A549 treated with AZD2906 at 1 μM for 4 hours (cell line): ENCODE results near the gene FAM219A. TPM values are rescaled to one million over a fixed set of nuclear protein-coding genes. Genes with fewer than 3 reads are reported as not detected.

Source experiments
- total RNA-seq: library from RNA; stranded (reverse); fragments of 200-300 nt; extraction: Qiagen RNA extraction; gene quantifications from 5 replicates; pipeline ENCODE4 v1.2.3, GENCODE V29; 2022

The FAM219A gene
- total RNA-seq = 15.0 to 18.1 TPM (median 16.0 TPM) in 5 replicates

GRCh38 chr9:34458013-34458958 lies at the start of gene FAM219A, which contains the start of gene DNAI1:
TSS of gene FAM219A (minus strand) at chr9:34458570. CDS start at chr9:34458263, 307 bp downstream.
TSS of gene DNAI1 (plus strand) at chr9:34458805. CDS start at chr9:34459006, 201 bp downstream.

GRCh38 chr9:34376596-34377403 lies 81.6 kb downstream of the FAM219A start, which contains the start of gene MYORG:
TSS of gene MYORG (minus strand) at chr9:34376898. CDS start at chr9:34372943, 3,955 bp downstream.

Other genes with a start within 250 kb of the FAM219A start
- gene KIF24, start 129.3 kb downstream of the FAM219A start, total RNA-seq = 2.9 to 3.5 TPM (median 3.2 TPM) in 5 replicates
- gene NUDT2, start 129.0 kb downstream of the FAM219A start, total RNA-seq = 23.5 to 24.9 TPM (median 23.9 TPM) in 5 replicates
- gene MYORG, start 81.7 kb downstream of the FAM219A start, total RNA-seq = 5.3 to 7.8 TPM (median 6.9 TPM) in 5 replicates
- gene DNAI1, start 235 bp upstream of the FAM219A start, total RNA-seq = 0.10 to 0.51 TPM (median 0.18 TPM) in 5 replicates
- 0.94 to 2.8 TPM (median 2.0 TPM) in 5 replicates for gene ENHO, start 64.4 kb upstream of the FAM219A start, total RNA-seq
- 0.06 to 0.14 TPM (median 0.12 TPM) in 5 replicates for gene CNTFR, start 131.2 kb upstream of the FAM219A start, total RNA-seq
- 39.5 to 48.6 TPM (median 45.9 TPM) in 5 replicates for gene RPP25L, start 153.5 kb upstream of the FAM219A start, total RNA-seq
- 102 to 113 TPM (median 108 TPM) in 5 replicates for gene DCTN3, start 161.9 kb upstream of the FAM219A start, total RNA-seq
- gene ARID3C, start 170.5 kb upstream of the FAM219A start, total RNA-seq = 0.11 to 0.32 TPM (median 0.17 TPM) in 5 replicates
- 155 to 203 TPM (median 193 TPM) in 5 replicates for gene SIGMAR1, start 179.2 kb upstream of the FAM219A start, total RNA-seq
- gene GALT, start 188.1 kb upstream of the FAM219A start, total RNA-seq = 12.8 to 18.9 TPM (median 17.6 TPM) in 5 replicates
- gene IL11RA, start 193.6 kb upstream of the FAM219A start, total RNA-seq = 3.9 to 6.4 TPM (median 5.6 TPM) in 5 replicates
- gene CCL27, start 204.1 kb upstream of the FAM219A start, total RNA-seq = 0.14 to 0.33 TPM (median 0.24 TPM) in 4 of 5 replicates, not detected in the other
- gene CCL19, start 232.7 kb upstream of the FAM219A start, total RNA-seq = not detected in 5 replicates